ENCODE data around the gene GK.

- TF ChIP-seq BHLHE40 (IDR thresholded peaks at IDR 0.05; ENCODE audit: borderline replicate concordance), result no peak
- TF ChIP-seq CTBP1 (IDR thresholded peaks at IDR 0.05; ENCODE audit: borderline replicate concordance), result no peak
- no peak for TF ChIP-seq HDGF (IDR thresholded peaks at IDR 0.05; ENCODE audit: borderline replicate concordance)
- no peak for TF ChIP-seq FOXM1 (IDR thresholded peaks at IDR 0.05; ENCODE audit: borderline replicate concordance)
Observed at GRCh38 chrX:30654989-30655607, 1.9 kb downstream of the GK start.

Measured in HEK293T (cell line).